HG03442 (cell line): ENCODE data around the gene VWF.

Experiments used
- ATAC-seq: cut with Tn5 transposase; IDR thresholded peaks from one replicate; pipeline ENCODE4 v1.9.1; 2021; ENCODE audit warnings: mild to moderate bottlenecking, moderate library complexity; ENCODE audit not compliant: unreplicated experiment

Gene VWF

DNA sequence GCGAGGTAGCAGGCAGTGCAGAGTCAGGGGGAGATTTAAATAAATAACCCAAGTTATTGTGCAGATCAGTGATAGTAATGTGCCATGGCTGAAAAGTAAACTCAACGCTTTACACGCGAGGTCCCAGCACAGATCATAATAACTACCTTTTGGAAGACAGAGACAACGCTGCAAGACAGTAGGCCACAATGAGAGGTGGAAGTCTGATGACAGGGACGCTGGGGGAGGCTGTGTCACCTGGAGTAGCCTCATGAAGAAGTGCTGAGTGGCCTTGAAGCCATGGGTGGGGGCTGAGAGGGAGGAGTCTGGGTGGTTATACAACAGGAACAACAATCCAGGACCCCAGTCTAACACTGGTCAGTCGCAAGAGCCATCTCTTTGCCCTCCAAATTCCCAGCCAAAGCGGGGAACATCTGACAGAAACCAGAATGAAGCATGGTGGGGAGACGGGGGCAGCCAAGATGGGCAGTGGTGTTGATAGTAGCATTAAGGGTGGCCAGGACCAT is 207.6 kb downstream of the VWF start:
- ATAC-seq, result no peak

DNA sequence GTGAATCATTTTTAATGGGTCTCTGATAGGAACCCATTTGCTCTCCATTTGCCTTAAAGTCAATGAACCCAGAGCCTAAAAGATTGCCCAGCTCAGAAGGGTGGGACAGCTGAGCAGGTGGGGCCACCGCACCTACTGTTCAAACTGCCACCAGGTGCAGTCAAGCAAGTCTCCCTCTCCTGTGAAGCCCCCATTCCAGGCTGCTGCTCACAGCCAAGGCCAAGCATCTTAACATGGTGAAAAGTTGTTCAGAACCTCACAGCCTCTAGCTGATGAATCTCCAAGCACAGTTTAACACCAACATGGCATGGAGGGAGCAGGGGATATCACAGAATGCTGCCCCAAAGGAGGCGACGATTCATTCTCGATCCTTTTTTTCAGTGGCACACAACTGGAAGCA is 209.0 kb downstream of the VWF start:
- no peak for ATAC-seq

DNA sequence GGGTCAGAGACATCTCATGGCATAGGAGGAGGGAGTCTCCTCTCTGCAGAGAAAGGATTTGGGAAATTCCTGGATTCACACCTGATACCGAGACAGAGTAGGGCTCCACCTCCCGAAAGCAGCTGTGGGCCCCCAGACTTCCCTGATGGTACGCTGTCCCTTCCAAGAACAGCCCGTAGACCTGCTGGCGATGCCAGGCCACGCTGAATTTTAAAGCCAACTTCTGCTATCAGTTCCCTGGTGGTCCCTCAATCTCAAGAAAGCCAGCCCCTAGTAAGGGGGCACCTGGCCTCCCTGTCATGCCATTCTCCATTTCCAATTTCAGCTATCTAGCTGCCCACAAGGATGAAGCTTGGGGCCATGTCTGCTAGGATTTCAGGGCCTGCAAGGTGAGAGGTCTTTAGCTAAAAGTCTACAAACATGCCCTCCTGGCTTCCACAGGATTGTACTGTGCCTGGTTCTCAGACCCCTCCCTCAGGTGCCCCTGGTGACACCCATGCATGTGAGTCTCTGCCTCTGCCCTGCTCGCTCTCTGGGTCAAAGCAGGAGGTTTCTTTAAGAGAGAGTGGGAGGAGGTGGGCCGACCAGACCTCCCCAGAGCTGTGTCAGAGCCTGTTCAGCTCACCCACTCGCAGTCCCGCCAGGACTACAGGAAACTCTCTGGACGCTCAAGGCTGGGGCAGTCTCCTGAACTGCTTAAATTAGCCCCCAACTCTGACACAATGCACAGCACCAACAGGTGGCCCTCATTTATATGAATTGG is 209.9 kb downstream of the VWF start:
- no peak for ATAC-seq

DNA sequence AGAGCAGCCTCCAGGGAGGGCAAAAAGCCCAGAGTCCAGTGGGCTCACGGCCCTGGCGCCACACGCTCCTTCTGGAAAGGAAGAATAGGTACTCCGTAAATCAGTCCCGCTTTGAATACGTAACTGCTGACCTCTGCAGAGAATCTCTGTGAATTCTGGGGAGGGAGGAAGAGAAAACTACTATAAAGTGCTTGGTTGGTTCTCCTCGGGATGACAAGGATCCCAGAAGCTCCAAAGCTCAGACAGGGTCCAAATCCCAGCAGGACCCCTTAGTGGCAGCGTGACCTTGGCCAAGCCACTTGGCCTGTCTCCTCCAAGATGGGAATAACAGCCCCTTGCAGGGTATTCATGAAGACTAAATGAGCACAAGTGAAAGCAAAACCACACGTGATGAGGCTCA is 211.1 kb downstream of the VWF start:
- ATAC-seq, result no peak

DNA sequence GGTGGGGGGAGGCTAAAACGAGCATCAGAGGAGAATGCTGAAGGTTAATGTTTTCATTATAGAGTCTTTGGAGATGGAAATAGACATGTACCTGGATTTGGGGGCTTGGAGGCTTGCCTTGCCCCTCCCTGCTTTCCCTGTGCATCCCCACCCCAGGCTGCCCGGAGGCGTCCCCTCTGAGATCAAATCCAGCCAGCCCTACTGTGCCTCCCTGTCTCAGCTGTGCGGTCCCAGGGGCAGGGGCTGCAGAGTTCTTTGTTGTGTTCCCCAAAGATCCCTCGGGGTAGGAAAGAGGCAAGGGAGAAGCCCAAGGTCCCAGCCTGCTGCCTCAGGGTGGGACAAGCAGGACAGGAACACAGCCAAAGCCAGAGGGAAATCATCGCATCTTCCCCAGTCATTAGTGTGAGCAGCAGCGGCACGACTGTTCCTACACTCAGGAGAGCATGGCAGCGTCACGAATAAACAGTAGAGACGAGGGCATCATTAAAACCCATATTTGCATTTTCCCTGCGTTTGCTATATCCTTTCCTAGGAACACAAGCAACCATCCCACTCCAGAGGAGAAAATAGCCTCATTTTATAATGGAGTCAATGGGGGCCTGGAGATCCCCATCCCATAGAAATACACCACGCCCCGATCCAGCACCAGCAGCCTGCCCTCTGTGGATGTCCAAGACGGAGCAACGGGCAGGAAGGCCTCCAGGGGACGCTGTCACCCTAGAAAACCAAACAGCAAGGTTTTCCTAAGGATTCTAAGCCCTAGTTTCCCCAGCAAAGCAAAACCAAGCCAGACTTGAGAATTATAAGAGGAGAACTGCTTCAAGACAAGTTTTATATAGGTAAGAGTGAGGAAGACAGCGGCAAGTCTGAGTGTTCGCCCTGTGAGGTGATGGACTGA is 211.8 kb downstream of the VWF start:
- no peak for ATAC-seq

DNA sequence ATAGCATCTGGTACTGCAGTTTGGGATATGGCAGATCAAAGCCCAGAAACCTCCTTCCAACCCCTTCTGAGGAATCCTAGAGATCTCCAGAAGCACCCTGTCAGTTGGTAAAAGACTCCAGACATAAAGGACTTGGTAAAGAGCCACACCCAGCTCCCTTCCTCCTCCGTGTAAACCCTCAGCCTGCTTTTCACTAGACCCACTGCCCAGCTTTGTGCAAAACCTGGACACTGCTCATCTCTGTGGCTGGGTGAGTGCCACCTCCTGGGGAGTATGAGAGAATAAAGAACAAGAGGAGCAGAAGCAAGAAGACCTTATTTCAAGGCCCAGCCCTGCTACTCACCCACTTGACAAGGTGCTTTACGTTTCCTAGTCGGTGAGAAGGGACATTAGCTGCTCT is 212.5 kb downstream of the VWF start:
- ATAC-seq, result no peak

DNA sequence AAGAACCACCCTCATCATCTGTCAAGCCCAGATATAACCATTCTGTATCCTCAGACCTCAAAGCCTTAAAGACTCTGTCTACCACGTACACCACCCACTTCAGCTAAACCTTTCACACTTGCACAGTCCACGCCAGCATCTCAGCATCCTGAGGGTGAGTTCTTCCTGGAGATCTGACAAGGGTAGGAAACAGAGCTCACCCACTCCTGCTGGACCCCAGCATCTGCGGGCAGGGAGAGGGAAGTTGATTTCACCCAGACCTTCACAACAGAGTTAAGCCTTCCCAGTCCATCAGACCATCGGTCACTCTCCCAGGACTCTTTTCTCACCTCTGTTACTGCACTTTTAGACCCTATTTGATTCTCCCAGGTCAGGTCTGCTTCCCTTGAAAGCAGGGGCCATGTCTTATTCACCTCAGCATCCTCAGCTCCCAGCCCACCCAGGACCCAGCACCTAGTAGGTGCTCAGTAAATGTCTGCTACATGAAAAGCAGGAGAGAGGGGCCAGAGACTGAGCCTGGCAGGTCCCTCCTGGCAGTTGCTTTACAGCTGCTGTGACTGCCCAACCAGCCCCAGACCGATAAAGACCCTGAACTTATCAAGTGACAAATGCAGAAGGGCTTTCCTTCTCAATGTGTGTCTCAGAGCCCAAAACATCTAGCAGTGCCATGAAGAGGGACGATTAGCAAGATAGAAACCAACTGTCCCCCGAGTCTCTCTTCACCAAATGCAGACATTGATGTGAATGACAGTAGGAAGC is 213.5 kb downstream of the VWF start:
- no peak for ATAC-seq

DNA sequence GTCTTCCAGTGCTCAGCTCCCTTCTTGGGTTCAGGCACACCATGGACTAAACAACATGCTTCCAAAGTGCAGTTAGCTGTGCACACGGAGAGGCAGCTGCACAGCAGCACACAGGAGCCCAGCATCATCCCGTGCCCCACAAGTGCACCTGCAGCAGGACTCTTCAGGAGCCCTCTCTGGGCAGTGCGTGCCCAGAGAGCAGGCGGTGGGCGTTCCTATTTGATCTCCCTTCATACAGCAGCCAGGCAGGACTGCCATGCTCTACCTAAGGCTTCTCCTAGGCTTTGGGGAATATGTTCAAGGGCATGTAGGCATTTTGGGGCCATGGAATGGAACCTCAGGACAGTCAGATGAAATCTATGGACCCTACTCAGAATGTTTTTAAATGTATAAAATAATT is 214.9 kb downstream of the VWF start:
- ATAC-seq, result no peak

DNA sequence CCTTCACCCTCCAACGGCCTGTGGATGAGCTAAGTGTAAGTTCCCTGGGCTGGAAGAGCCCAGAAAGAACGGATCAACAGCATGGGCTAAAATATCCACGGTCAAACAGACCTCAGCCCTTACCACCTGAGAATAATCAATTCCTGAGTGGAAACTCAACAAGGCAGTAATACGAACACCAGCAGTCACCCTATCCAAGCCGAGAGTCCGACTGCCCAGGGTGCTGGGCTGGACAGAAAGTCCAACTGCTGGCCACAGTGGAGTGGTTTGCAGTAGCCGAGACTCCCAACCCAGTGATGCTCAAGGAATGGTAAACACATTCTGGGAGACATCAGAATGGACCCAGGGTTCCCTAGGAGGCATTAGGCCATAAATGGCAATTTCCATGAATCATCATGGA is 216.2 kb downstream of the VWF start:
- ATAC-seq, result no peak

DNA sequence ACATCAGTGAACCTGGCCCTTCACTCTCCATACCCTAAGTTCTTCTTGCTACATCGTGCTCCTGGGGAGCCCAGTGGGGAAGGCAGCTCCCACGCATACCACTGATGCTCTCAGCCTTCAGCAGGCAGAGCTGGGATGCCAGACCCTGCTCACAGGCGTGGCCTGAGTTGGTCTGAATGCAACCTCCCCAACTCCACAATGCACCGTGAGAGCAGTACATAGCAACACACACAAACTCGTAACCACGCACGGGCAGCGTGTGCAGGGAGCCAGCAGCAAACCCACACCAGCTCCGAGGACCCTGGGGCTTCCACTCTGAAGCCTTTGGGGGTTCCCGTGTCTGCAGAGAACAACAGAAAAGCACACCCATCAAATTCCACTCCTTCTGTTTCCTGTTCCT is 216.7 kb downstream of the VWF start:
- ATAC-seq, result no peak

DNA sequence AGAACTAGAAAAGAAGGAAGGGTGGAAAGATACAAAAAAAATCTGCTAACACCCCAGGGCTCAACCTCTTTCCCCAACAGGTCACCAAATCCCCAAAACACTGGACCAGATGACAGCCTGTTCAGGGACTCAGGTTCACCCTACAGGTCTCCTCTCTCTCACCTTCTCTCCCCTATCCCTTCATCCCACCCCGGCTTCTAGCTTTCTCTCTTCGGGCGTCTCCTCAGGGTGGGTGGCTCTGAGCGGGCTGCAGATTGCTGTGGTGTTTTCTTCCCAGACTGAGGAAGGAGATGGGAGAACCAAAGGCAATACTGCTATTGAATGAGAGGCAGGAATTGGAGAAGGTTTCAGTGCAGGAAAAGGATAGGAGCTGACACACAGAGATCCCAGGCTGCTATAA is 218.7 kb downstream of the VWF start:
- no peak for ATAC-seq

DNA sequence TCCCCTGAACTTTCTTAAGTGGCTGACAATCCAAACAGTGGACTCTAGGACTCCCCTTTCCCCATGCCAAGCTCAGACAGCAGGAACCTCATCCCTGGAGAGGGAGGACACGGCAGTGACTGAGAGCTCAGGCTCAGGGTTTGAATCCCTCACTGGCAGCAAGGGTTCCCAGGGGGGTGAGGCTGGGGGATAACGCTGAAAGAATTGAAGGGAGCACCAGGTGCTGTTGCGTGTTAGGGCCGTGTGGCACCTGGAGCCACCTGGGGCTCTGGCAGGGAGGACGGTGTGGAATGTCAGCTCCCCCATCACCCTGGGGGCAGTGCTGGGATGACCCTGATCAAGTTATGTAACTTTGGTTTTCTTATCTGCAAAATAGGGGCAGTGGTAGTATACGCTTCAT is 219.5 kb downstream of the VWF start:
- no peak for ATAC-seq

DNA sequence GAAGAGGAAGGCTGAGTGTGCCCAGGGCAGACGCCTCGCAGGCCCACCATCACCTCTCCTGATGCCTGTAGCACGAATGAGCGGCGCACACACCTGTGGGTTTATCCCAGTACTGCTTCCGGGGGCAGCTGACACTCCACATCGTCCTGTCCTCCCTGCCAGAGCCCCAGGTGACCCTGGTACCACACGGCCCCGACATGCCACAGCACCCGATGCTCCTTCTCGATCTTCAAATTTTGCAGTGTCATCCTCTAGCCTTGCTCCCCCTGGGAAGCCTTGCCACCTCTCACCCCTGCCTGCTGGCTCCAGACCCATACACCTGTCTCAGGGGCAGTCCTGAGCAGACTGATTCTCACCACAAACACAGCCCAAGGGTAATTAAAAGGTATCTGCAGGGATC is 220.0 kb downstream of the VWF start:
- ATAC-seq, result no peak

DNA sequence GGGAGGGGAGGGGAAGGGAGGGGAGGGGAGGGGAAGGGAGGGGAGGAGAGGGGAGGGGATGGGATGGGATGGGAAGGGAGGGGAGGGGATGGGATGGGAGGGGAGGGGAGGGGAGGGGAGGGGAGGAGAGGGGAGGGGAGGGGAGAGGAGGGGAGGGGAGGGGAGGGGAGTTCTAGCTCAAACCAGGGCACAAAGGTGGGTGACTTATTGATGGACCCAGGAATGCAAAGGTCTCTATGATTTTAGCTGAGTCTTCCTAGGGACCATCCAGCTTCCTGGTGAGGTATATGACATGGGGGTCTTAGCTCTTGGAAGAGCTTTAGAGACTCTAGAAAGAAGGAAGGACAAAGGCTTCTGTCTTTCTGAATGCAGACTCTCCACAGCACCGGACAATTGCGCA is 221.7 kb downstream of the VWF start:
- no peak for ATAC-seq

DNA sequence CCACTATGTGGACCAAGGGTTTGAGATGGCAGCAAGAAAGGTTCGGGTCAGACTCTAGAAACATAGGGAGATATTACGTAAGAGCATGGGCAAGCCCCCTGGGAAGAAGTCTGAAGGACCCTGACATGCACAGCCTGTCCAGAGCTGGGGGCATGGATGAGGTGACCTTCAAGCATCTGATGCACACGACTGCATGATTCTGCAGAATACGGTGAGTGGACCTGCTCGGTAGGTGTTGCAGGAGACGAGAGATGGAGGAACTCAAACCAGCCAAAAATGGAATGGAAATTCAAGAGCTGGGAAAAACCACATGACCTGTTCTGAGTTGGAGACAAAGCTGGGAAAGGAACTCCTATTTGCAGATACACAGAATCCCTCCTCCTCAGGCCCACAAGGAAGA is 223.1 kb downstream of the VWF start:
- ATAC-seq, result no peak

DNA sequence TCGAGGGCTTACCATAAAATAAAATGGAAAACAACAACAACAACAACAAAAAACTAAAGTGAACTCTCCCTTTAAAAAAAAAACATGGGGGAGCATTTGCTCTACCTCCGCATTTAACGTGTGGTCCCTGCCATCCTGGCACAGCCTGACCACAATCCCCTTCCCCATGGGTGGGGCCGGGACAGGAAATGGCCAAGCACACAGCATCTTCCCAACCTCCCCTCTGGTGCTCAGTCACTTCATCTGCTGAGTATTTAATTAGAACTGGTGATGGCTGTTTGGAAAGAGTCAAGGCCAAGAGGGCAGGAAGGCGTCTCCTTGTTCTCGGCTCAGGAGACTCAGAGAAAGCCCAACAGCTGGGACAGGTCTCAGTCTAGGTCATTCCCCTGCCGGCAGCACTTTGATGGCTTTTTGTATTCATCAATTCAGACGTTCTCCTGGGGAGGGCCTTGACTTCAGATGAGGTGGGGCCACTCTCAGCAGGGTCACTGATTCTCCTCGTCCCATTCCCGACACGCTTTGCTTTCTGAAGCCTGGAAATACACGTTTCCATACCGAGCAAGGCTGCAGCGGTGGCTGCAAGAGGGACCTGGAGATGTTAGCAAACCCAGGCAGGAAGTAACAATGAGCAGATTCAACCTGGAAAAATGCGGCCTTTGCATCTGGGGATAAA is 223.8 kb downstream of the VWF start:
- no peak for ATAC-seq

DNA sequence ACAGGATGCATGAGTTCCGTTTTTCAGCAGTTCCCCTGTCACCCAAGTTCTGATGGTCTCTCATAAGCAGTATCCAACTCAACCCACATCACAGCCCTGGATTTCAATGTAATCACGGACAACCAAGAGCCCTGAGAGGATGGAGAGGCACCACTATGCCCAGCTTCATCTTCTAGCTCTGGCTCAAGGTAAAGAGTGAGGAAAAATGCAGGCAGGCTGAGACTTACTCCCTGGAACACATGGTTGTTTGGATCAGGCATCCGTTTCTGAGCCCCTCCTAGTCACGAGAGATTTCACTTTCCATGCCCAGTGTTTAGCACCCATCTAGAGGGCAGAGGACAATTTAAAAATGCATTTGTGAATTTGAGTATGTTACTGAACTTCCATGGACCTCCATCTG is 224.4 kb downstream of the VWF start:
- no peak for ATAC-seq

DNA sequence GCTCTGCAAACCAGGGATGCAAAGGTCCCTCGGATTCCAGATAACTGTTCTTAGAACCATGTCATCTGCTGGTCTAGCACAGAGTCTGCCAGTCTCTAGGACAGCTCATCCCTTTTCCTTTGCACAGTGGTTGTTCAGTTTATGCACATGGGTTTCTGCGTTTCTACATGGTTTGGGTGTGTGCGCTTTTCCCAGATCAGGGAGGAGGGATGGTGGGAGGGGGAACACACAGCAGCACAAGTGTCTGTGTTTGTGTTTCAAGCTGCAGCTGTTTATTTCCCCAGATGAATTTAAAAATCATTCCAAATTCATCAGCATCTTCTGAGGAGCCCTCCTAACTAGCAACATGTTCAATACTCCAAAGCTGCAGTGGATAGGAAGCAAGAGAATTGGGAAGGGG is 224.8 kb downstream of the VWF start:
- ATAC-seq, result no peak

DNA sequence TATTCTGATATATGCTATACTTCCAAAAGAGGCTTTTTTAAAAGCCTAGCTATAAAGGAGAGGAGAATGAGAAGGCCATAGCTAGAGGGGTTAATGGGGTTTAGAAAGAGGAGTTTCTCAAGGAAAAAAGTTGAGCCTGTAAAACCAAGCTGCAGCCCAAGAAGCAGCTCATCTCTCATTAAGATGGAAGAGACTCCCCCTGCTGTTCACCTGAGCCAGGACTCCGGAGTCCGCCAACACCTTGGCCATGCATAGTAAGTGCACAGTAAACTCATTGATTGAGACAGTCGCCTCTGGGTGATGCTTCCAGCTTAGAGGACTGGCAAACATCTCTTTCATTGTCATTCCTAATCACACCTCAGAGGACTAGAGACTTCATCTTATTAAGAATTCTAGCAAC is 225.6 kb downstream of the VWF start:
- no peak for ATAC-seq
